ENCODE measurements around the gene NEK7.
"Not testable (repeated sequence)": the region's sequence is repeated elsewhere in the genome, so short reads cannot be mapped to it uniquely, and the experiment has no call there.

The NEK7 gene

DNA sequence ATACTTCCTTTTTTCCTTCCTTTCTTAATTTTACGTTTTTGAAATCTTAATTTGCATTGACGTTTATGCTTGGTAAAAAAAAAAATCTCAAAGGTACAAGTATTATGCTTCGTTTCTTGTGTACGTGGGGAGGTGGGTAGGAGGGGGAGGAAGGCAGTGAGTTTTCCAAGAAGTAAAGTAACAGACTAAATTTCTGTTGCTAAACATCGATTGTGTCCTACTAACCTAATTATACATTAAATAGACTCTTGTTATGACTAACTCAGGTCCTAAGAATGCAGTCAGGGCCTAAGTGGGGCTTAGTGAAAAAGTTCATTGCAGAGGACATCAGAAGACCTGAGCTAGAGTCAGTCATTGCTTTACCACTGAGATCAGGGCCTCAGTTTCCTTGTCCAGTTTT is 17.5 kb downstream of the NEK7 start:
- no peak for DNase-seq

DNA sequence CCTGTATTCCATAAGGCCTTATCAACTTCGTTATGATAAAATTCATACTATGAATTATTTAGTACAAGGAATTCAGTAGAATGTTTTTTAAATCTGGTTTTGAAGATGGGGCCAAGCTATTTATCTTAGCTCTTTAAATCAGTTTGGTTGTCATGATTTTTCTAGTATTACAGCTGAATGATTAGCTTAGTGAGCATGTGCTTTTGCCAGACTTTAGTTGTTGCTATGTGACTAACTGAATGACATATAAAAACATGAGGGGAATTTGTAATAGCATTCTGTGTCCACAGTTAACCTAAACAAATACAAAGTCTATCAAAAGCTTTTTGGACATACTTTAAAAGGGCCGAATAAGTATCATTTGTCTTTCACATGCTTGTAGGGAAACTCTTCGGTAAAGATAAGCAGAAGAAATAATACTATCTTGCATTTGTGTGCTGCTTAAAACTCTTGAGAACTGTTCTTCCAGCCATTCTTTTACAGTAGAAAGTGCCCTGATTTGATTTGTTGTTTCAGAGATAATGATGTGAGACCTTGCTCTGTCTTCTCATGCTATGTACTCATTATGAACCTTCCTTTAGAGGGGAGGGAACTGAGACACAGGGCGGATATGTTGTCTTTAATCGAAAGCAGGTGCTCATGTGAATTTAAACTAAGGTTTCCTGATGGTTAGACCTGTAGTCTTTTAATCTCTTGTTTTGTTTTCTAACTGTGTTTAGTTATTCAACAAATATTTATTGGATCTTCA is 18.8 kb downstream of the NEK7 start:
- no peak for DNase-seq

DNA sequence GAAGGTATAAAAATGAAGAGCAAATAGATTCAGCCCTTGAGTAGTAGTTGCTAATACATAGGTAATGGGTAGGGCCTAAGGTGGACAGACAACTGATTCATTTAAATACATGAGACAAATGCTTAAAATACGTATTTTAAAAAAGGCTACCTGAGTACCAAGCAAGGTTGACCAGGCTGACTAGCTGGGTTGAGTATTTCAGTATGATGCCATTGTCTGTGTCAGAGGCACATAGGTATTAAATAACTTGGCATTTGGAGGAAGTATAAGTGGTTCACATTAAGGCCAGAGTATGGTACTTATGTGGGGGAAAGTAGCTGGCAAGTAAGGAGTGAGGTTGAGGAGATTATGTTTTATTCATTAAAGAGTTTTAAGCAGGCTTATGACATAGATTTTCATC is 19.4 kb downstream of the NEK7 start:
- DNase-seq: no peak

DNA sequence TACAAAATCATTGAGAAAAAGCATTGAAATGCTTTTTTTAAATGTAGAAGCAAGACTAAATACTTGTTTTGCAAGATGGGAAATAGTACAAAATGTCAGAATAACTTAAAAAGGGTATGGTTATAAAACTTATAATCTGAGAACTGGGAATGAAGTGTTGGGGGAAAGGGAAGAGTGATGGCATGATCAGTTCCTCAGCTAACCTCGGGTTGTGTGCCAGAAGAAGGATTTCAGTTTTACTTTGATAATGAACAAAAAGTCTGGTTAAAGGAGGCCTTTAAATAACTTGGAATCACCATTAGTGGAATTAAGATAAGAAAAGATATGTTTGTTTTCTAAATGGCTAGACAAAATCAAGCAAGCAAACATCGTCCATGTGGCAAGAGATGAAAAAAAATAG is 20.7 kb downstream of the NEK7 start:
- no peak for DNase-seq

DNA sequence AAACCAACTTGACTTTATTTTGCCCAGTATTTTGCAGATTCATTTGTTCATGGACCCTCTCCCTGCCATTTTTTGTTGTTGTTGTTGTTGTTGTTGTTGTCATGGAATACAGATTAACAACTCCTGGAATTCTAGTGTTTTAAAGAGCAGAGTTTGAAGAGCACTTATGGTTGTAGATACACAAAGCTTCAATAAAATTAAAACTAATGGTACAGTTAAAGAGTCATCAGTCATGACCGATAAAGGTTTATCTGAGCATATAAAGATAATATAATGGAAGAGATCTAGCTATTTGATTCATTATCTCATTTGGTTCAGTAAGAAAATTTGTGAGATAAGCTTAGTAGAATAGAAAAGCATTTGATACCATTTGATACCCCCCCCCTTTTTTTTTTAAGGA is 21.8 kb downstream of the NEK7 start:
- no peak for DNase-seq

DNA sequence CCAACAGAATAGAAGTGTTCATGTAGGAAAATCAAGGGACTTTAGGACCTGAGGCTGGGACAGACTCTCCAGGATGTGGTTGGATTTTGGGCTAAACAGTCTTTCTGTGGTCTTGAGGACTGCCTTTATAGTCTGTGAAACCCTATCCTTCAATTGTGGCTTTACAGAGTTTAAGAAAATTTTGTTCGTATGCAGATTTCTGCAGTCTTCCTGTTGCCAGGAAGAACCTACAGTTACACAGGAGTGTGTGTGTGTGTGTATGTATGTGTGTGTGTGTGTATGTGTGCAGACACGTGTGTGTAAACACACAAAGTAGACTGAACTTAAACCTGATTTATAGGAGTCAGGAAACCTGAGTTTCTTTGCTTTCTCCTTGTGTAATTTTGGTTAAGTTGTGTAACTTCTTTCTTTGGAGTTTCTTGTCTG is 22.8 kb downstream of the NEK7 start:
- DNase-seq: no peak

DNA sequence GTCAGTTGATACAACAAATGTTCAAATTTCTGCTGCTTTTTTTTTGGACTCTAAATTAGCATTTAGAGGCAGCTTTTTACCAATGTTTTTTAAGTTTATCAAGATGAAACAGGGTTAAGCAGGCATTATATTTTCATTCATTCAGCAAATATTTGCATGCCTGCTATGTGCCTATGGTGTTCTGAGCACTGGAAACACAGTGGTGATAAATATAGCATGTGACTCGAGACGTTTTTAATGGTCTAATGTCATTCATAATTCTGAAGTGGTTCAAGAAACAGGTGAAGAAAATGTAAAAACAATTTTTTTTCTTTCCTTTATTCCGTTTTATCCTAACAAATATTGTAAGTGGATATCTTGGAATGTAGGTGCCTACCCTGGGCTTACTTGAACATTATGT is 26.8 kb downstream of the NEK7 start:
- DNase-seq: no peak

DNA sequence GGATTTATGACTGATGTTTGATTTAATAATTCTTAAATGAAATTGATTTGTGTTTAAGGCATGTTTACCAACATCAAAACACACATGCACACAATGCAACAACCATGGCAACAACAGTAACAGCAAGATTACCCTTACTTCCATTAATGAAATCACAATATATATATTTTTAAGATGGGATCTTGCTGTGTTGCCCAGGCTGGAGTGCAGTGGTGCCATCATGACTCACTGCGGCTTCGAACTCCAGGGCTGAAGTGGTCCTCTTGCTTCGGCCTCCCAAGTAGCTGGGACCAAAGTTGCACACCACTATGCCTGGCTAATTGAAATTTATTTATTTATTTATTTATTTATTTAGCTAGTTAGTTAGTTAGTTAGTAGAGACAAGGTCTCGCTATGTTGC is 27.7 kb downstream of the NEK7 start:
- no peak for DNase-seq

DNA sequence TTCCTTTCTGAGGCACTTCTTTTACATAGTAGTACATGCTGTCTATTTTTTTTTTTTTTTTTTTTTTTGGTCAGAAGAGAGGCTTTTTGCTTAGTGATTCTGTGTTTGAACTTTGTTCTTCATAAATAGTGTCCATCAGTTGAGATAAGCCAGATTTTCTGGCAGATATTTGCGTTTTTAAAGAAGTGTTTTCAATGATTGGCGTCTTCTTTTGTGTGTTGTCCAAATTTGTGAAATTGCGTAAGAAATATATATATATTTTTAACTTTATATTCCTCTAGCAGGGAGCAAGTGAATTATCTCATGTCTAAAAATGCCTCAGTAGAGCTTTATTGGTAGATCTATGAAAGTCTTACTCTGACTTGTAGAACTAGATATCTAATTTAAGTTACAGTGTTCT is 28.3 kb downstream of the NEK7 start:
- DNase-seq: no peak

DNA sequence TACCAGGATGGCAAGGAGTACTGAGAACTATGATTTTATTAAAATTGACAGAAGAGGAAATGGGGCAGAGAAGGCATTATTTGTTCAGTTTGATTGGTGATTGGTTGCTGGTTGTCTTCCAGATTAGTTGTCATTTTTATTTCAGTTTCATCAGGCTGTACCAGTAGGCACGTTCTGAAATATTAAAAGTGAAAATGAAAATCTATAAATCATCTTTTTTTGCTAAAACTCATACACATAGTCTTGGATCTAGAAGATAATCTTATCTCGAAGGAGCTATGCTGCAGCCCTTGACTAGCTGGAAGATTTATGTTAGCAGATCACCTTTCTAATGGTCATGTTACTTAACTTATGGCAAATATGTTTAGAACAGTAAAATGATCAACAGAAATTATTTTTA is 29.0 kb downstream of the NEK7 start:
- DNase-seq: no peak

DNA sequence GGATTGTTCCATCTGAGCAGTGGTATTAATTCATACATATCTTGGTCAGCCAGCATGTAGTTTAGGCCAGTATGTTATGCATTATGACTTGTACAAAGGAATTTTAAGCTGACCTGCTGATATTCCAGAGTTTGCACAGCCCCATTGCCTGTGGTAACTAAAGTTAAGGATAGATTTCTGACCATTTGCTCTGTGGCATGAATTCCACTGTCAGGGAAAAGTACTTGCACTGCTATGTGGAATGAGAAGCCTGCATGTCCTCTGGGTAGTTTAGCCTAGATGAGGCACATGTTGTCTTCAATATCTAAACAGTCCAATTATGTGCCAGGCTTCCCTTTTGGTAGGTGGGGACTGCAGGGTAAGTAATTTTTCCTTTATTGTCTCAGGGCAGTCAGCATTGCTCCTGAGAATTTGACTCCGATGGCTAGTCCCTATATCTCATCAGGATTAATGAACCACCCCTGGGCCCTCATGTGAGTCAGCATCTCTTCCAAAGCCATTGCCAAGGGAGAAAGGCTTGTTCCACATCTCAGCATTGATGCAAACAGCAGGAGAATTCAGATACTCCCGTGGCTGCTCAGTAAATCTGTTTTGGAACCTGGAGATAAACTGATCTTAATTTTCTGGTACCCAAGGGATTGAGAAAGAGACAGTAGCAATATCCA is 30.2 kb downstream of the NEK7 start:
- DNase-seq: no peak

DNA sequence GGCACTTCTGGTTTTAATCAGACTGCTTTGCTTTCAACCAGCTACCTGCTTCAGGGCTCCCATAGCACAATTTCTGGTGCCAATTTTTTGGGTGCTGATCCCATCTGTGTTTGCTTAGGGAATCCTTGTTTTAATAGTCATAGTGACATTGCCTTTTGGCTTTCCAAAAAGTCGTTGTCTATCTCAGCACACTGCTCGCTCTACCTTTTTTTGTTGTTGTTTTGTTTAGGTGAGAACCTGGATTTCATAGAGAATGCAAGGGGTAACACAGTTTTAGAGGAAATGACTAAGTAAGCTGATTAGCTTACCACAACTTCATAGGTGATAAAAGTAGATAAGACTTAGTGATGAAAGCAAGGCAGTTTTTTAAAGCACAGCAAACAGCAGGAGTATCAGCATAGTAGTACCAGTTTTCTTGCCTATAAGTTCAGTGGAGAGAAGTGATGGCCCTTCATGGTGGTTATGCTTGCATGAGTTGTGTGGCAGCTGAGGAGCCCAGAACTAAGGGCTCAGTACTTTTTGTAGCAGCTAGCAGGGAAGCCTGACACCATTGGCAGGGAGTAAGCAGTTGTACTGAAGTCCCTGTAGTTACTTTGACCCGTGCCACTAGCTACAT is 31.3 kb downstream of the NEK7 start:
- DNase-seq: no peak

DNA sequence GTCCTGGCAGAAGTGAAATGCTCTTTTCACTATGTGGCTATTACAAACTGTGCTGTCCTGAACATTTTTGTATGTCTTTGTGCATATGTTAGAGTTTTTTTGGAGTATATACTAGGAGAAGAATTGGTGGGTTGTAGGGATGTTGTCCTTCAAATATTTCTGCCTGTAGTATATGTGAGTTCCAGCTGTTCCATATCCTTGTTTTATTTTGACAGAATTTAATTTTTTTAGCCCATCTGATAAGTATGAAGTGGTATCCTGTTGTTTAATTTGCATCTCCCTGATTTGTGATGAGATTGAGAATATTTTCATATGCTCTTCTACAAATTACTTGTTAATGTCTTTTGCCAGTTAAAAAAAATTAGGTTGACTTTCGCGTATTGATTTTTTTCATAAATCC is 34.3 kb downstream of the NEK7 start:
- DNase-seq: no peak

DNA sequence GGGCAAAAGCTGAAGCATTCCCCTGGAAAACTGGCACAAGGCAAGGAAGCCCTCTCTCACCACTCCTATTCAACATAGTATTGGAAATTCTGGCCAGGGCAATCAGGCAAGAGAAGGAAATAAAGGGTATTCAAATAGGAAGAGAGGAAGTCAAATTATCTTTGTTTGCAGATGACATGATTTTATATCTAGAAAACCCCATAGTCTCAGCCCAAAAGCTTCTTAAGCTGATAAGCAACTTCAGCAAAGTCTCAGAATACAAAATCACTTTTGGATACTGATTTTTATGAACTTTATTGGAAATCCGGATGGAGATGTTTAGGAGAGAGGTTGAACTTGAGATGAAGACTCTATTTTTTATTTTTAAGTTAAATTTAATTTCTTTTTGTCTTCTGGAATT is 37.1 kb downstream of the NEK7 start:
- DNase-seq: not testable (repeated sequence)

DNA sequence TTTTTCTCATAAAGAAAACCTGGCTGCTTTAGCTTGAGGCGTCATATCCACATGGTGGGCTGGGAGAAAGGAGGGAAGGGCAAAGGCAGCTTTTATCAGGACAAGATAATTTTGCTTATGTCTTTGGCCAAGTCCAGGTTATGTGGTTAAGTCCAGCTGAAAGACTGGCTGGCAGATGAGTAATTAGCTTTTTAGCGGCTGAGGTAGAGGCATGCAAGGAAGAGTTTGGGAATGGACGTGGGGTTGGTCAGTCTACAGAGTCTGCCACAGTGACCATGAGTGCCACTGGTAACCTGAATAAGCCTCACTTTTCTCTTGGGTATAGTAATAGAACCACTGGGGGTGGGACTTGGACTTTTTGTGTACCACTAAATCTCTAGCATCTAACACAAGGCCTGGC is 39.8 kb downstream of the NEK7 start:
- no peak for DNase-seq

DNA sequence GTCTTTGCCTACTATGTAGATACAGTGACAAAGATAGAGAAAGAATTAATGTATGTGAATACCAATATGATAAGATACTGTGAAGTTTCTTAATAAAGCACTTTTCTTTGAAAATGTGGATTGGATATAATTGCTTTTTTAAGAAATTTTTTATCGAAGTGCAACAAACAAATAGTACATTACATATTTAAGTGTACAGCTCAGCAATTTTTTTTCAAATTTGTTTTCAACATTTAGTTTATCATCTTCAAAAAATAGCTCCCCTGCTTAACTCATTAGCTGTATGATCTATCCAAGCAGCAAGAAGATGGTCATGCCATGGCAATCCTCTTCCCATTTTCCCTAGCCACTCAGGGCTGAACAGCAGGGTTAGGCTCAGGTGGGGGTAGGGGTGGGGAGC is 40.5 kb downstream of the NEK7 start:
- no peak for DNase-seq

DNA sequence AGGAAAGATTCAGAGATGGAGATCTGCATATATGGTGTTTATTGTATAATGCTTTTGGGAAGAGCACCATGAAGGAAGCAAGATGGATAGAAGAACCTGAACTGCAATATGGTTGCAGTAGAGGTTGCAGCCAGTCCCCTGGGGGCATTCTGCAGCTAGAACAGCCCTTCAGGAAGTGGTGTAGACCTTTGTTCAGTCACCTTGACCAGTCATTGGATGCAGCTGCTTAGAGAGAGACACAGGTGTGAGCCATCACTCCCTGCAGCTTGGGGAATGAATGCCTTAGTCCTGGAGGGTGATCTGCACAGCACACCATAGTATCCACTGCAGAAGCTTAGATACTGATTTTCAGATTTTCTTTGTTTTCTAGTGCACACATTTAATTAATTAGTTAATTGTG is 42.3 kb downstream of the NEK7 start:
- DNase-seq: peak; percentile 57

DNA sequence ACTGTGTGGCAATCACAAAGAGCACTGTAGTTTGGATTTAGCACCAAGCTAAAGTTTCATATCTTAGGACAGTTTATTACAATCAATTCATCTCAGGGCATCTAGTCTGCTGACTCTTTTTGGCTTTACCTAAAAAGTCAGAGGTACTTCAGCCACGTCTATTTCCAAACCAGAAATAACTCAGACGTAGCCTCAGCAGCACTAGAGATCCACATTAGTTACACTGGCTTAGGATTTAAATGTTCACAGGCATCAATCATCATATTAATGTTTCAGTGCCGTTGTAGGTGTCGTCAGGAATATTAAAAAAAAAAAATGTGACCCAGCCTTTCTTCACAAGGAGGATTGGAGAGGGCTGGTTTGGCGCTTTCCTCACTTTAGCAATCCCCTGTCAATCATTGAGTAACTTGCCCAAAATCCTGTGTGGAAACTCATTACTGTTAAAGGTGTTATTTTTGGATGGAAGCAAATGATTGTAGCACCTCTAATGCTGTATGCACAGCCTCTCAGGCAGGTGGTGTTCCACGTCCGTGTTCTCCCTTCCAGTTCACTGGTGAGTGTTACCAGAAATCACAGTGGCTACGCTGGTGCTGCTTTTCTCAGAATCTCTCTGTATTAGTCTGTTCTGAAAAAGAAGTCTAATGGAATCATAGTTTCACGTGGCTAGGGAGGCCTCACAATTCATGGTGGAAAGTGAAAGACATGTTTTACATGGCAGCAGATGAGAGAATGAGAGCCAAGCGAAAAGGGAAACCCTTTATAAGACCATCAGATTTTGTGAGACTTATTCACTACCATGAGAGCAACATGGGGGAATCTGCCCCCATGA is 45.4 kb downstream of the NEK7 start:
- no peak for DNase-seq

DNA sequence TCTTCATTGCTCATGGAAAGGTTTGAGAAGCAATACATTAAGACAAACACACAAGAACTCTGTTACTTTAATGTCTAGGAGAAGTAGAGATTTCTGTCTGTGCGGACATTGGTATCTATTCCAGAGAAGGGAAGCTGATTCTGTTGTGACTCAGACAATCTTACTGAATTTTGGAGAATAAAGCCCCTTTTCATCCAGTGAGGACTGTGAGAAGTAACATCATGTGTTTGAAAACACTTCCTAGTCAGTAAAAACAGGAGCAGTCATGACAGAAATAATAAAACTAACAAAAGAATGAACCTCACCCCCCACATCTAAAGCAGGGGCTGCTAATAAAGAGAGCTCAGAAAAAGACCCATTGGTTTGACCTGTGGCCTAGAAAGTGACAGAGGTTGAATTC is 46.6 kb downstream of the NEK7 start:
- DNase-seq: no peak

DNA sequence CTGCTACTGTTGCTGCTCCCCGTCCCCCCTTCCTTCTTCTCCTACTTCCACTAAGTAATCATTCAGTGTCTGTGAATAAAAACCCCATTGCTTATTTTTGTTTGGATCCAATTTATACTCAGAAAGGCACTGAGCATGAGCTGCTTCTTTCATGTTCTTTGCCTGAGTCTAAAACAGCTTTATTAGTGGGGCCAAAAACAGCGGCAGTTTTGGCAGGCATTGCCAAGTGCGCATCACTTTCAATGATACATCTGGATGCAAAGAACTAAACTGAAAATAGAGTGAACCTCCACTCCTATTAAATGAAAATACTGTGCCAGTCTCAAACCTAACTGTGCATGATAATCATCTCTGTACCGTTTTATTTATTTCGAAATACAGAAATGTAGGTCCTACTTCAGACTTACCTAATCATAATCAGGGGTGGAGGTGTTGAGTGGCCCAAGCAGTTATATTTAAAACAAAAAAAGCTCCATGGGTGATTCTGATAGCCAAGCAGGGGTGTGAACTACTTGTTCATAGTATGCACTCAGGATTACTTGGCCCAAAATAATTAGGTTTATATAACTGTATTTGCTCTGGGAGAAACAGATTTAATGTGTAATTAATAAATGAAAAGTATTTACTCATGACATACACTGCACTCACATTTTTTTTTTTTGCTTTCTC is 48.4 kb downstream of the NEK7 start:
- no peak for DNase-seq

DNA sequence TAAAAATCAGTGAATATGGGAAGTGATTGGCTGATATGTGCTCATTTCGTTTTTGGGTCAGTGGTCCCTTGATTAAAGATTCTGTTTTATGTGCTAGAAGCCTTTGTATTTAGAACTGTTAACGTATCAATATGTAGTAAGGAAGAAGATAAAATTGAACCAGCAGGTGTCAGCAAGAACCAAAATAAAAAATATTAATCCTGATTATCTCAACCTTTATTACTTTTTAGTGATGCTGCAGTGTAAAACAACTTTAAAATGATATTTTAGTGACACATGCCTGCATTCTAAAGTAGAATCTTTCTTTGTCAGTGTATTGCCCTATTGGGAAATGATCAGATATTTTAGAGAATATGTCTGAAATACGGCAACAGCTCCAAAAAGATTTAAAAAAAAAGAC is 49.5 kb downstream of the NEK7 start:
- DNase-seq: no peak

DNA sequence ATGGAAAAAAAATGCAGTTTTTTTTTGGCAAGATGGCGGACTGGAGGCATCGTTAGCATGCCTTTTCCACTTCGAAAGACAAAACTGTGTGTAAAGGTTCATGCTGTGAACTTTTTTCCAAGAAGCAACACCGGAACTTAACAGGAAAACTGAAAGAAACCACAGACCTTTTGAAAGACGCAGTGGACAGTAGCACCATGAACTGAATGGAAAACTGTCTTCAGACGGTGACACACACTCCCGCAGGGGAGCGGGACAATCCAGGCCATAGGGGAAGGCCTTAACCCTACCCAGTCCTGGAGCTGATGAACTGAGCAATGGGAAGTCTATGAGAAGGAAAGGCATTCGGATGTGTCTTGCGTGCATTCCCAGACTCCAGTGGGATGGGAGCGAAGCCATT is 54.9 kb downstream of the NEK7 start:
- no peak for DNase-seq

DNA sequence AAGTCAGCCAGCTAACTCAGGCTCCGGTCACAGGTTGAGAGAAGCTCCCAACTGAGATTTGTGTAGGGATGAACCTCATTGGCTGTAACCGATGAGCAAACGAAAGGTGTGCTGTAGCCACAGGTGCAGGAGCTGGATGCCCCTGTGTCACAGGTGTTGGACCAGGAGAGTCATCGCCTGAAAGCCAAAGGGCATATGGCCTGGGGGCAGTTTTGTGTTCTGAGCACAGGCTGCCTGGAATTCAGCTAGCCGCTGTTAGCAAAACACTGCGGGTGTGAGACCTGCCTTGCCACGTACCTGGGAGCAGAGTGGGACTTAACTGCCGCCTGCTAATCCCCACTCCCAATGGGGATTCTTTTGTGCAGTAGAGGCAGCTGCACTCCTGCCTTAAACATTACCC is 55.3 kb downstream of the NEK7 start:
- peak; percentile 8 for DNase-seq

Data from NCI-H146 (cell line).